HCT116 (cell line): ENCODE measurements around the gene ZNF575. TPM values are rescaled to one million over a fixed set of nuclear protein-coding genes. Genes with fewer than 3 reads are reported as not detected.

Source experiments
- ATAC-seq: fragments of 200-7000 bp; cut with Tn5 transposase; 2 replicates; pipeline ENCODE4 v1.9.1; 2020; ENCODE audit warnings: mild to moderate bottlenecking, moderate library complexity
- BruUV-seq: library from RNA; stranded (reverse); fragments of 400-500 nt; replicated peaks from 2 replicates; lab custom pipeline; 2021; lab: Mats Ljungman, UMichigan
- CTCF ChIA-PET: fragments of 300-600 bp; sonication (Branson Sonifier 250); formaldehyde crosslinking; loops from one replicate; lab custom pipeline; 2021; ENCODE audit warnings: antibody characterized with exemption; lab: Charles Lee
- POLR2A ChIA-PET: fragments of 300-600, 350-600 bp; sonication (Branson Sonifier 250); formaldehyde crosslinking; loops from one replicate; lab custom pipeline; 2021; ENCODE audit warnings: antibody characterized with exemption; lab: Charles Lee
- RAD21 ChIA-PET, 2 experiments: fragments of 300-600 bp; sonication (Branson Sonifier 250); formaldehyde crosslinking; loops; one replicate each; lab custom pipeline; 2023; ENCODE audit warnings: low total read pairs in 2 of 2; ENCODE audit not compliant: uncharacterized antibody in 2 of 2, unreplicated experiment in 2 of 2, low non-redundant PET in 1 of 2; lab: Charles Lee
- DNase-seq: peaks from one replicate; pipeline ENCODE4 v3.0.0-alpha.2; 2010; ENCODE audit warnings: low read depth, low spot score
- H2AFZ ChIP-seq: fragments of 200-600 bp; shearing (Covaris generic), sonication (generic); 2 replicates; pipeline ENCODE4 v1.6.1; 2017; ENCODE audit warnings: low read depth, mixed run types, mixed read lengths, antibody characterized with exemption, low read length; ENCODE audit not compliant: poor library complexity, severe bottlenecking
- H3K27ac ChIP-seq: 2 replicates; pipeline ENCODE4 v1.5.1; 2012; ENCODE audit warnings: low read depth, low read length
- H3K27me3 ChIP-seq: fragments of 200-600 bp; sonication (generic); 2 replicates; pipeline ENCODE4 v1.6.1; 2016; ENCODE audit warnings: mixed run types, low read length, mixed read lengths; ENCODE audit not compliant: insufficient read depth
- H3K36me3 ChIP-seq, 2 experiments: fragments of 200-500 bp in 1 of 2; fragments of 200-600 bp in 1 of 2; sonication (Bioruptor generic) in 1 of 2; sonication (generic) in 1 of 2; 2 replicates each; pipeline versions ENCODE4 v1.5.1 to v1.6.1; 2014 to 2016; ENCODE audit warnings: low read length in 2 of 2, inconsistent platforms in 1 of 2, mixed read lengths in 1 of 2, mixed run types in 1 of 2; ENCODE audit not compliant: insufficient read depth in 2 of 2, control insufficient read depth in 1 of 2
- H3K4me1 ChIP-seq, 2 experiments: fragments of 200-600 bp in 1 of 2; sonication (generic) in 1 of 2; 2 replicates each; pipeline versions ENCODE4 v1.5.1 to v1.6.1; 2012 to 2017; ENCODE audit warnings: low read length in 2 of 2, inconsistent platforms in 1 of 2, mild to moderate bottlenecking in 1 of 2, mixed read lengths in 1 of 2, mixed run types in 1 of 2, moderate library complexity in 1 of 2; ENCODE audit not compliant: insufficient read depth in 2 of 2, control insufficient read depth in 1 of 2
- H3K4me2 ChIP-seq: fragments of 200-600 bp; sonication (generic); 2 replicates; pipeline ENCODE4 v1.6.1; 2017; ENCODE audit warnings: mixed run types, low read length, mixed read lengths
- H3K4me3 ChIP-seq, 2 experiments: fragments of 200-600 bp in 1 of 2; sonication (generic) in 1 of 2; replicated peaks in 1 of 2; 2 replicates each; pipeline ENCODE4 v1.5.1; 2011 to 2016; ENCODE audit warnings: low read length in 2 of 2, control low read depth in 1 of 2, low read depth in 1 of 2, mild to moderate bottlenecking in 1 of 2, mixed read lengths in 1 of 2, mixed run types in 1 of 2
- H3K79me2 ChIP-seq: fragments of 200-600 bp; sonication (generic); 2 replicates; pipeline ENCODE4 v1.6.1; 2017; ENCODE audit warnings: mild to moderate bottlenecking, mixed run types, low read length, moderate library complexity, mixed read lengths; ENCODE audit not compliant: insufficient read depth
- H3K9ac ChIP-seq: fragments of 200-600 bp; sonication (generic); 2 replicates; pipeline ENCODE4 v1.6.1; 2016; ENCODE audit warnings: low read length, mixed read lengths
- H3K9me2 ChIP-seq: fragments of 200-600 bp; sonication (generic), shearing (Covaris generic); 2 replicates; pipeline ENCODE4 v1.6.1; 2017; ENCODE audit warnings: mixed run types, mild to moderate bottlenecking, moderate library complexity; ENCODE audit not compliant: insufficient read depth
- H3K9me3 ChIP-seq, 2 experiments: fragments of 200-500 bp in 1 of 2; fragments of 200-600 bp in 1 of 2; sonication (Bioruptor generic) in 1 of 2; sonication (generic) in 1 of 2; 2 replicates each; pipeline ENCODE4 v1.6.1; 2014 to 2017; ENCODE audit warnings: low read length in 2 of 2, mixed read lengths in 2 of 2, inconsistent platforms in 1 of 2, low read depth in 1 of 2, mild to moderate bottlenecking in 1 of 2, mixed run types in 1 of 2, moderate library complexity in 1 of 2; ENCODE audit not compliant: control insufficient read depth in 1 of 2, insufficient read depth in 1 of 2
- H4K20me1 ChIP-seq: fragments of 200-600 bp; sonication (generic), shearing (Covaris generic); 2 replicates; pipeline ENCODE4 v1.6.1; 2017; ENCODE audit warnings: mixed run types, mild to moderate bottlenecking, moderate library complexity; ENCODE audit not compliant: insufficient read depth
- ATF3 ChIP-seq: IDR thresholded peaks from 2 replicates; pipeline ENCODE4 v1.6.1; 2012
- CBX3 ChIP-seq: IDR thresholded peaks from 2 replicates; pipeline ENCODE4 v1.6.1; 2012; ENCODE audit warnings: low read depth
- CEBPB ChIP-seq: IDR thresholded peaks from 2 replicates; pipeline ENCODE4 v1.6.1; 2012; ENCODE audit warnings: low read depth
- CTCF ChIP-seq, 3 experiments: fragments of 200-600 bp in 1 of 3; sonication (generic) in 1 of 3; IDR thresholded peaks in 2 of 3; conservative IDR thresholded peaks in 1 of 3; 2 replicates each; pipeline ENCODE4 v1.5.1; 2012 to 2017; ENCODE audit warnings: low read depth in 2 of 3, low read length in 2 of 3, antibody characterized with exemption in 1 of 3, borderline replicate concordance in 1 of 3, control low read depth in 1 of 3, mild to moderate bottlenecking in 1 of 3, mixed read lengths in 1 of 3, mixed run types in 1 of 3, moderate library complexity in 1 of 3; ENCODE audit not compliant: insufficient read depth in 1 of 3
- EGR1 ChIP-seq: IDR thresholded peaks from 2 replicates; pipeline ENCODE4 v1.6.1; 2012; ENCODE audit warnings: low read depth
- EZH2 ChIP-seq: fragments of 200-600 bp; sonication (generic); IDR thresholded peaks from 2 replicates; pipeline ENCODE4 v1.6.1; 2017; ENCODE audit warnings: antibody characterized with exemption, mixed run types
- EZH2phosphoT487 ChIP-seq: fragments of 200-600 bp; IDR thresholded peaks from 2 replicates; pipeline ENCODE4 v1.6.1; 2018; ENCODE audit warnings: antibody characterized with exemption, borderline replicate concordance
- FOSL1 ChIP-seq: IDR thresholded peaks from 2 replicates; pipeline ENCODE4 v1.6.1; 2012; ENCODE audit warnings: low read depth
- JUND ChIP-seq: IDR thresholded peaks from 2 replicates; pipeline ENCODE4 v1.6.1; 2012
- MAX ChIP-seq: IDR thresholded peaks from 2 replicates; pipeline ENCODE4 v1.6.1; 2012
- POLR2A ChIP-seq: IDR thresholded peaks from 2 replicates; pipeline ENCODE4 v1.7.0; 2011; ENCODE audit warnings: borderline replicate concordance; ENCODE audit not compliant: insufficient read depth, insufficient read length; ENCODE audit errors: extremely low read depth
- POLR2AphosphoS5 ChIP-seq: IDR thresholded peaks from 2 replicates; pipeline ENCODE4 v1.6.1; 2011; ENCODE audit warnings: mild to moderate bottlenecking, low read depth, low read length, moderate library complexity
- RAD21 ChIP-seq: IDR thresholded peaks from 2 replicates; pipeline ENCODE4 v1.6.1; 2012; ENCODE audit warnings: low read depth, mild to moderate bottlenecking
- SIN3A ChIP-seq: IDR thresholded peaks from 2 replicates; pipeline ENCODE4 v1.6.1; 2012; ENCODE audit warnings: low read depth
- SP1 ChIP-seq: IDR thresholded peaks from 2 replicates; pipeline ENCODE4 v1.6.1; 2012; ENCODE audit warnings: low read depth
- TCF7L2 ChIP-seq: IDR thresholded peaks from 2 replicates; pipeline ENCODE4 v1.7.0; 2011; ENCODE audit warnings: borderline replicate concordance, inconsistent platforms; ENCODE audit not compliant: insufficient read depth, insufficient read length; ENCODE audit errors: extremely low read depth
- YY1 ChIP-seq: IDR thresholded peaks from 2 replicates; pipeline ENCODE4 v1.6.1; 2011; ENCODE audit warnings: low read length, low read depth, moderate library complexity, mild to moderate bottlenecking; ENCODE audit not compliant: insufficient replicate concordance; ENCODE audit errors: extremely low read depth
- ZFX ChIP-seq: fragments of 450-650 bp; IDR thresholded peaks from 2 replicates; pipeline ENCODE4 v1.6.1; 2017
- intact Hi-C: fragments of 100-400 bp; cut with micrococcal nuclease; formaldehyde crosslinking; loops from 2 replicates; pipeline ENCODE4 v1.10.0; 2022
- total RNA-seq: library from RNA; stranded (reverse); gene quantifications from one replicate; pipeline ENCODE4 v1.2.1, GENCODE V29; 2021; ENCODE audit not compliant: unreplicated experiment
- TF ChIP-seq, protein P1 (sequence below): IDR thresholded peaks from 2 replicates; pipeline ENCODE4 v1.6.1; 2012; ENCODE audit warnings: low read depth
- TF ChIP-seq, protein P2 (sequence below): IDR thresholded peaks from 2 replicates; pipeline ENCODE4 v1.6.1; 2011; ENCODE audit warnings: mild to moderate bottlenecking, low read length, moderate library complexity; ENCODE audit not compliant: insufficient replicate concordance; ENCODE audit errors: extremely low read depth

ZNF575 gene
- total RNA-seq, 1 experiment from 2014 or later = 1.9 TPM

GRCh38 chr19:43507880-43508279, 25.1 kb upstream of the ZNF575 start:
- no TSS peak for BruUV-seq
- H3K36me3 ChIP-seq = peaks cover 4 to 9% of the 10 kb centered on the region in 2 experiments; a peak in 3 of 4 replicates

More at GRCh38 chr19:43507880-43508279, 25.1 kb upstream of the ZNF575 start:
- DNase-seq (no peak), ATAC-seq (no peak)
- Histone ChIP-seq H3K4me3 (no peak overlapping the region), H2AFZ (no peak overlapping the region), H3K9me3 (no peaks in the 10 kb centered on the region), H3K27ac (no peak overlapping the region), H4K20me1 (no peaks in the 10 kb centered on the region), H3K27me3 (no peaks in the 10 kb centered on the region), H3K79me2 (no peaks in the 10 kb centered on the region), H3K4me2 (no peak overlapping the region)
- intact Hi-C loops = no loop called here
- CTCF ChIA-PET = no interaction called here
- RAD21 ChIA-PET = interaction anchor here in 1 of 2 experiments (0.7 kb wide), 1 partner anchor 51 kb away, joined by 3 read pairs; no protein-coding TSS in a partner anchor
- TF ChIP-seq CEBPB (no peak), ZFX (no peak), EZH2phosphoT487 (no peak), POLR2AphosphoS5 (no peak), ATF3 (no peak), CBX3 (no peak), JUND (no peak), FOSL1 (no peak), CTCF (IDR thresholded peaks at IDR 0.05 in 2 of 3, conservative IDR thresholded peaks at IDR 0.05 in 1 of 3; ENCODE audit: borderline replicate concordance in 1 of 3, insufficient read depth in 1 of 3, low read depth in 2 of 3, low read length in 2 of 3) (no peak), RAD21 (no peak), EZH2 (no peak), YY1 (no peak), EGR1 (no peak), SIN3A (no peak), TCF7L2 (no peak), POLR2A (no peak), MAX (no peak), SP1 (no peak)
- TF ChIP-seq, protein P1, sequence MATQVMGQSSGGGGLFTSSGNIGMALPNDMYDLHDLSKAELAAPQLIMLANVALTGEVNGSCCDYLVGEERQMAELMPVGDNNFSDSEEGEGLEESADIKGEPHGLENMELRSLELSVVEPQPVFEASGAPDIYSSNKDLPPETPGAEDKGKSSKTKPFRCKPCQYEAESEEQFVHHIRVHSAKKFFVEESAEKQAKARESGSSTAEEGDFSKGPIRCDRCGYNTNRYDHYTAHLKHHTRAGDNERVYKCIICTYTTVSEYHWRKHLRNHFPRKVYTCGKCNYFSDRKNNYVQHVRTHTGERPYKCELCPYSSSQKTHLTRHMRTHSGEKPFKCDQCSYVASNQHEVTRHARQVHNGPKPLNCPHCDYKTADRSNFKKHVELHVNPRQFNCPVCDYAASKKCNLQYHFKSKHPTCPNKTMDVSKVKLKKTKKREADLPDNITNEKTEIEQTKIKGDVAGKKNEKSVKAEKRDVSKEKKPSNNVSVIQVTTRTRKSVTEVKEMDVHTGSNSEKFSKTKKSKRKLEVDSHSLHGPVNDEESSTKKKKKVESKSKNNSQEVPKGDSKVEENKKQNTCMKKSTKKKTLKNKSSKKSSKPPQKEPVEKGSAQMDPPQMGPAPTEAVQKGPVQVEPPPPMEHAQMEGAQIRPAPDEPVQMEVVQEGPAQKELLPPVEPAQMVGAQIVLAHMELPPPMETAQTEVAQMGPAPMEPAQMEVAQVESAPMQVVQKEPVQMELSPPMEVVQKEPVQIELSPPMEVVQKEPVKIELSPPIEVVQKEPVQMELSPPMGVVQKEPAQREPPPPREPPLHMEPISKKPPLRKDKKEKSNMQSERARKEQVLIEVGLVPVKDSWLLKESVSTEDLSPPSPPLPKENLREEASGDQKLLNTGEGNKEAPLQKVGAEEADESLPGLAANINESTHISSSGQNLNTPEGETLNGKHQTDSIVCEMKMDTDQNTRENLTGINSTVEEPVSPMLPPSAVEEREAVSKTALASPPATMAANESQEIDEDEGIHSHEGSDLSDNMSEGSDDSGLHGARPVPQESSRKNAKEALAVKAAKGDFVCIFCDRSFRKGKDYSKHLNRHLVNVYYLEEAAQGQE = no peak
- TF ChIP-seq, protein P2, sequence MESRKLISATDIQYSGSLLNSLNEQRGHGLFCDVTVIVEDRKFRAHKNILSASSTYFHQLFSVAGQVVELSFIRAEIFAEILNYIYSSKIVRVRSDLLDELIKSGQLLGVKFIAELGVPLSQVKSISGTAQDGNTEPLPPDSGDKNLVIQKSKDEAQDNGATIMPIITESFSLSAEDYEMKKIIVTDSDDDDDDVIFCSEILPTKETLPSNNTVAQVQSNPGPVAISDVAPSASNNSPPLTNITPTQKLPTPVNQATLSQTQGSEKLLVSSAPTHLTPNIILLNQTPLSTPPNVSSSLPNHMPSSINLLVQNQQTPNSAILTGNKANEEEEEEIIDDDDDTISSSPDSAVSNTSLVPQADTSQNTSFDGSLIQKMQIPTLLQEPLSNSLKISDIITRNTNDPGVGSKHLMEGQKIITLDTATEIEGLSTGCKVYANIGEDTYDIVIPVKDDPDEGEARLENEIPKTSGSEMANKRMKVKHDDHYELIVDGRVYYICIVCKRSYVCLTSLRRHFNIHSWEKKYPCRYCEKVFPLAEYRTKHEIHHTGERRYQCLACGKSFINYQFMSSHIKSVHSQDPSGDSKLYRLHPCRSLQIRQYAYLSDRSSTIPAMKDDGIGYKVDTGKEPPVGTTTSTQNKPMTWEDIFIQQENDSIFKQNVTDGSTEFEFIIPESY = no peak
- TF ChIP-seq, all 23 proteins: peak for 0
- Histone ChIP-seq H3K9ac (no peak overlapping the region), H3K4me1 (peaks cover 8 to 19% of the 10 kb centered on the region in 2 experiments; a peak in 3 of 4 replicates), H3K9me2 (no peaks in the 10 kb centered on the region)
- POLR2A ChIA-PET = interaction anchor here (0.8 kb wide), 1 partner anchor 11 kb away, joined by 4 read pairs; no protein-coding TSS in a partner anchor
